Lower leg skin (tissue), 4 donors: ENCODE results near the gene PDE3B. TPM values are rescaled to one million over a fixed set of nuclear protein-coding genes. Genes with fewer than 3 reads are reported as not detected.
A peak's percentile ranks its signal among the peaks of the same experiment; 100 is the strongest.

Source experiments
- DNase-seq, 2 donors: peaks; one replicate each; pipeline ENCODE4 v3.0.0-alpha.2; 2019; ENCODE audit warnings: low spot score in 2 of 2
- H3K4me3 ChIP-seq: fragments of 200-600 bp; sonication (generic); 2 replicates; pipeline ENCODE4 v1.5.1; 2017; ENCODE audit warnings: mild to moderate bottlenecking, low read depth; ENCODE audit not compliant: poor library complexity, severe bottlenecking
- POLR2A ChIP-seq, 2 donors: fragments of 450-650 bp; IDR thresholded peaks; one replicate each; pipeline ENCODE4 v1.6.1; 2016 to 2017; ENCODE audit warnings: antibody characterized with exemption in 2 of 2, mild to moderate bottlenecking in 1 of 2, moderate library complexity in 1 of 2
- WGBS, 2 donors: methylation state at CpG; one replicate each; pipeline ENCODE4 v1.1.5; 2018; 5-methylcytosine and 5-hydroxymethylcytosine counted together
- intact Hi-C: fragments of 100-400 bp; cut with DNase I; formaldehyde crosslinking; loops from one replicate; pipeline ENCODE4 v1.15.0; 2023; ENCODE audit warnings: low total_unique reads
- total RNA-seq, 4 donors: library from RNA; depleted of rRNA; stranded (reverse); fragments of >200 nt; gene quantifications; one replicate each; pipeline ENCODE4 v1.1.0, GENCODE V29; 2016
- TF ChIP-seq, protein P1 (sequence below), 3 donors: fragments of 450-650 bp; IDR thresholded peaks; one replicate each; pipeline ENCODE4 v1.5.1; 2016; ENCODE audit warnings: antibody characterized with exemption in 3 of 3, mild to moderate bottlenecking in 3 of 3, moderate library complexity in 2 of 3

PDE3B gene
- total RNA-seq, 4 donors from 2014 or later, result 0.88 to 4.3 (median 2.1) TPM

DNA sequence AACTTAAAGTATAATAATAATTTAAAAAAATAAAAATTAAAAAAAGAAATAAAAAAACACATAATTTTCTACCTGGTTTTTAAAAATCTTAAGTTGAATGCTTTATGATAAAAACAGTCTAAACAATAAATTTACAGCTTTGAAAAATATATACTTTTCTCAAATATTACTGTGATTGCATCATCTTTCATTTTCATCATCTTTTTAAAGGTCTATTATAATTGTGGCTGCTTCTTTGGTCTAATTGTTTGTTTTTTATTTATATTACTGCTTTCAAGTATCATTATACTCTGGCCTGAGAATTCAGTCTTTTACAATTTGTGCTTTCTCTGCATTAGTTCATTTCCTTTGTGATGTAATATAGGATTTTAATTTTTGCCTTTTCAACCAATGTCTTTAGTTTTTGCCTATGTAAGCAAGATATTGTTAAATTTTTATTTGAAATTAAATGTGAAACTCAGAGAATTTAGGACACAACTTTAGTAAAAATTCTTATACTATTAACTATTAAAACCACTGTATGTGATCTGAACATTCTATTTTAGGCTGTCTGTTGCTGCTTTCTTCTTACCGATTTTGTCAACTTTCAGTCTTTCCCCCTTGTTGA is 241.2 kb downstream of the PDE3B start:
- intact Hi-C loops, result no loop called here
- no peak overlapping the region for H3K4me3 ChIP-seq
- no peak for DNase-seq
- TF ChIP-seq POLR2A (IDR thresholded peaks at IDR 0.05), result no peak
- TF ChIP-seq, protein P1, sequence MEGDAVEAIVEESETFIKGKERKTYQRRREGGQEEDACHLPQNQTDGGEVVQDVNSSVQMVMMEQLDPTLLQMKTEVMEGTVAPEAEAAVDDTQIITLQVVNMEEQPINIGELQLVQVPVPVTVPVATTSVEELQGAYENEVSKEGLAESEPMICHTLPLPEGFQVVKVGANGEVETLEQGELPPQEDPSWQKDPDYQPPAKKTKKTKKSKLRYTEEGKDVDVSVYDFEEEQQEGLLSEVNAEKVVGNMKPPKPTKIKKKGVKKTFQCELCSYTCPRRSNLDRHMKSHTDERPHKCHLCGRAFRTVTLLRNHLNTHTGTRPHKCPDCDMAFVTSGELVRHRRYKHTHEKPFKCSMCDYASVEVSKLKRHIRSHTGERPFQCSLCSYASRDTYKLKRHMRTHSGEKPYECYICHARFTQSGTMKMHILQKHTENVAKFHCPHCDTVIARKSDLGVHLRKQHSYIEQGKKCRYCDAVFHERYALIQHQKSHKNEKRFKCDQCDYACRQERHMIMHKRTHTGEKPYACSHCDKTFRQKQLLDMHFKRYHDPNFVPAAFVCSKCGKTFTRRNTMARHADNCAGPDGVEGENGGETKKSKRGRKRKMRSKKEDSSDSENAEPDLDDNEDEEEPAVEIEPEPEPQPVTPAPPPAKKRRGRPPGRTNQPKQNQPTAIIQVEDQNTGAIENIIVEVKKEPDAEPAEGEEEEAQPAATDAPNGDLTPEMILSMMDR (IDR thresholded peaks at IDR 0.05), result no peak
- 85 to 96% methylated on average over 1 of the region's 1 CpG for WGBS, 2 donors

GRCh38 chr11:14886513-14886912 is 242.9 kb downstream of the PDE3B start:
- DNase-seq, result no peak
- TF ChIP-seq POLR2A (IDR thresholded peaks at IDR 0.05), result no peak
- TF ChIP-seq, protein P1 (IDR thresholded peaks at IDR 0.05), result no peak
- 63 to 67% methylated on average over 1 of the region's 1 CpG for WGBS, 2 donors

GRCh38 chr11:14891143-14892035 is 247.8 kb downstream of the PDE3B start:
- peak; percentile 81 to 97 for DNase-seq
- TF ChIP-seq, protein P1 (IDR thresholded peaks at IDR 0.05), result no peak
- WGBS, 2 donors, result 0 to 1% methylated on average over 44 to 52 of the region's 67 CpGs
- H3K4me3 ChIP-seq, result peak overlapping the region; percentile 74
- intact Hi-C loops, result no loop called here

More at GRCh38 chr11:14886513-14886912, 242.9 kb downstream of the PDE3B start:
- no peak overlapping the region for H3K4me3 ChIP-seq
- intact Hi-C loops, result no loop called here

GRCh38 chr11:14892036-14892556 is 248.5 kb downstream of the PDE3B start, which contains the start of gene CYP2R1:
Gene CYP2R1 (minus strand): TSS chr11:14892231. CDS start chr11:14892205, 26 bp downstream.
- WGBS, 2 donors, result 1% methylated on average over 17 to 35 of the region's 36 CpGs
- intact Hi-C loops, result no loop called here
- peak; percentile 95 to 98 for DNase-seq
- TF ChIP-seq, protein P1 (IDR thresholded peaks at IDR 0.05), result no peak
- no peak for TF ChIP-seq POLR2A (IDR thresholded peaks at IDR 0.05)
- H3K4me3 ChIP-seq, result peak within 1 kb of the TSS; percentile 74

DNA sequence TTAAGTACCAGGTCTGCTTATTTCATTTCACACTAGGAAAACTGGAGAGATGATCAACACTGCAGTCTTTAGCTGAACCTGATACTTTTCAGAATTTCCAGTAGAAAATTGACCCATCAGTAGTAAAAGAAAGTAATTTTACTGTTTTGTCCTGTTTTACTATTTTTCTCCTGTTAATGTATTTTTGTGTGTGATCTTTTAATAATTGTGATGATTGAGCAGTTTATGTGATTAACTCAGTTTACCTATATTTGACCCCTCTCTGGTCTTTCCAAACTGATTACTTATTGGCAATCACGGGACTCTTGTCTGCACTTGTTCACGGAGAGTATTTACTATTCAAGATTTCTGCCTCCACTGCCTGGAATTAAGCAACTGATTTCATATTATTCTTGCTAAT is 249.0 kb downstream of the PDE3B start:
- H3K4me3 ChIP-seq, result no peak overlapping the region
- intact Hi-C loops, result no loop called here
- WGBS, 2 donors, result 61 to 72% methylated on average over 2 of the region's 2 CpGs
- DNase-seq, result no peak
- no peak for TF ChIP-seq POLR2A (IDR thresholded peaks at IDR 0.05)
